ENCODE measurements around the gene ENPP5.

The ENPP5 gene

DNA sequence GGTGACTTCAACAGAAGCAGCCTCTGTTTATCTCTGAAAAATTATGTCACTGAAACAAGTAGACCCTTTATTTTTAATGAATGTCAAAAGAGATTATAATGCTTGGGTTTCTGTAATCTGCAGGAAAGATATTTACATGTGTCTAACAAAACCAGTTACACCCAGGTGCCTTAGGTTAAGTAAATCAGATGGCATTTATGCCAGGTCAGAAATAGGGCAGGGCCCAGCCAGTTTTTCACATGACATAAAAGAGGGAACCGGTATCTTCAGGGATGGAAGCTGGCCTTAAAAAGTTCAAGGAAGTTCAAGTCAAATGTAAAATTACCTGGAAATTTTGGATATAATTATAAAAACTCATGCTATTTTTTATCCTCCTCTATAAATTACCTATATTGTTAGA is 55.1 kb downstream of the ENPP5 start:
- DNase-seq: no peak

DNA sequence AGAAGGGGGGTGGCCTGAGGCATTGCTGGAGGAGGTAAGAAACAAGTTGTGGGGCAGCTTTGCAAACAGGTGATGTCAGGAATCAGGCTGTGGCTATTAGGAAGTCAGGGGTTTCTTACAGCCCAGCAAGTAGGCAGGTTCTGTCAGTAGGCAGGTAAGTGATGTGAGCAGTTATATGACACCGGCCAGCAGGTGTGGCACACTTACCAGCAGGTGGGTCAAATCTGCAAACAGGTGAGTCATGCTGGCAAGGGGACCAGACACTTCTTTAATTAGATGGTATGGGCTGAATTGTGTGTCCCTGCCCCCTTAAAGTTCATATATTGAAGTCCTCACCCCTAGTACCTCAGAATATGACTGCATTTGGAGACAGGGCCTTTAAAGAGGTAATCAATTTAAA is 57.4 kb downstream of the ENPP5 start:
- no peak for DNase-seq

Measured in anterior cingulate cortex (tissue), 58 donors.